Thymus (tissue), 11 donors: ENCODE results near the gene KRT74. TPM values are rescaled to one million over a fixed set of nuclear protein-coding genes. Genes with fewer than 3 reads are reported as not detected.
A peak's percentile ranks its signal among the peaks of the same experiment; 100 is the strongest.

ENCODE experiments used
- DNase-seq, 9 donors: peaks; one replicate each; pipeline ENCODE4 v3.0.0-alpha.2; 2013; ENCODE audit warnings: low spot score in 9 of 9, low read depth in 6 of 9, missing footprints in 1 of 9
- H3K27ac ChIP-seq, 2 donors: one replicate each; pipeline ENCODE4 v1.5.1; 2013; ENCODE audit warnings: control low read depth in 1 of 2, low read depth in 1 of 2, low read length in 1 of 2, mild to moderate bottlenecking in 1 of 2, moderate library complexity in 1 of 2
- H3K27me3 ChIP-seq, 2 donors: one replicate each; pipeline ENCODE4 v1.5.1; 2013; ENCODE audit warnings: low read length in 1 of 2; ENCODE audit not compliant: control insufficient read depth in 2 of 2, insufficient read depth in 1 of 2
- H3K36me3 ChIP-seq, 2 donors: one replicate each; pipeline ENCODE4 v1.5.1; 2013; ENCODE audit warnings: low read length in 1 of 2, mild to moderate bottlenecking in 1 of 2, moderate library complexity in 1 of 2; ENCODE audit not compliant: control insufficient read depth in 2 of 2, insufficient read depth in 2 of 2
- H3K4me1 ChIP-seq, 2 donors: one replicate each; pipeline ENCODE4 v1.5.1; 2013; ENCODE audit warnings: low read length in 2 of 2; ENCODE audit not compliant: control insufficient read depth in 2 of 2, insufficient read depth in 2 of 2
- H3K4me3 ChIP-seq, 2 donors: one replicate each; pipeline ENCODE4 v1.5.1; 2013; ENCODE audit warnings: low read length in 2 of 2, control low read depth in 1 of 2, mild to moderate bottlenecking in 1 of 2
- H3K9me3 ChIP-seq, 2 donors: one replicate each; pipeline ENCODE4 v1.5.1; 2013; ENCODE audit warnings: low read length in 1 of 2, mild to moderate bottlenecking in 1 of 2; ENCODE audit not compliant: control insufficient read depth in 2 of 2, insufficient read depth in 1 of 2
- WGBS: extraction: QIAGEN DNeasy Blood & Tissue Kit; methylation state at CpG from one replicate; pipeline ENCODE4 v1.1.7; 2013; 5-methylcytosine and 5-hydroxymethylcytosine counted together
- polyA plus RNA-seq: library from polyadenylated mRNA; stranded (reverse); fragments of 200-250 nt; gene quantifications from one replicate; pipeline ENCODE4 v1.2.3, GENCODE V29; 2013
- total RNA-seq: library from RNA; stranded (reverse); fragments of 120-200 nt; gene quantifications from one replicate; pipeline ENCODE4 v1.2.4, GENCODE V29; 2013
- donor health status: healthy.

The KRT74 gene
- total and polyA plus RNA-seq, 2 donors: 0.09 to 0.34 TPM

DNA sequence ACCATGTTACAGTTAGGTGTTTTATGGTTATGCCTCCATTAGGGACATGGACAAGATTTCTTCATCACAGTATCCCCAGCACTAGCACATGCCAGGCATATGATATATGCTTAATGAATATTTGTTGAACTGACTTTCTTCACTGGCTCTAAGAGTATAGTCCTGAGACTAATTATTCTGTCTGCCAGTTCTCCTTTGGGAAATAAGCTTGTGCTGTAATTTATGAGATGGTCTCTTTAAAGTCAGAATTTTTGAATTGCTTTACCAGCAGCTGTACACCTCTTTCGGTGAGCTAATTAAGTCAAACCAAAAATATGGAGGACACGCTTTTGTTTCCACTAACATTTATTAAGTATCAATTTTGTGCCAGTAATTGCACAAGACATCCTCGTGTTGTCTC is 32.5 kb upstream of the KRT74 start:
- Histone ChIP-seq H3K36me3 (no peaks in the 10 kb centered on the region), H3K9me3 (no peaks in the 10 kb centered on the region), H3K27me3 (peaks cover 6 to 17% of the 10 kb centered on the region in 2 donors), H3K4me3 (no peak overlapping the region), H3K4me1 (peaks cover 13 to 47% of the 10 kb centered on the region in 2 donors), H3K27ac (no peak overlapping the region)
- WGBS: 96% methylated on average over 3 of the region's 3 CpGs
- DNase-seq: no peak

DNA sequence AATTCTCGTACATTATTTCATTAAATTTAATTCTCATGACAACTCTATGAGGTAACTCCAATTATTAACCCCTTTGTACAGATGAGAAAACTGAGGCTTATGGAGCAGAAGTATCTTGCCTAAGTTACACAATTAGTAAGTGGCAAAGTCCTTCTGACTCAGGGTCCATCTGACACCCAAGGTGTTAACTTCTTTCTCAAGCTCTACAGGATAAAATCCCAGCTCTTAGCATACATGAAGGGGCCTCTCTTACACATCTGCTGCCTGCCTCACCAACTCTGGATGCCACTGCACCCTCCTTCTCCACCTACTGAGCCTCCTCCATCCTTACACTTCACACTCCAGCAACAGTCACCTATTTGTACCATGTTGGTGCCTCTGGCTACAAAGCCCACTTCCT is 31.9 kb upstream of the KRT74 start:
- Histone ChIP-seq H3K27me3 (peaks cover 10 to 23% of the 10 kb centered on the region in 2 donors), H3K4me1 (peaks cover 13 to 41% of the 10 kb centered on the region in 2 donors), H3K4me3 (no peak overlapping the region), H3K9me3 (no peaks in the 10 kb centered on the region), H3K27ac (no peak overlapping the region), H3K36me3 (no peaks in the 10 kb centered on the region)
- 93% methylated on average over 1 of the region's 1 CpG for WGBS
- DNase-seq: no peak

DNA sequence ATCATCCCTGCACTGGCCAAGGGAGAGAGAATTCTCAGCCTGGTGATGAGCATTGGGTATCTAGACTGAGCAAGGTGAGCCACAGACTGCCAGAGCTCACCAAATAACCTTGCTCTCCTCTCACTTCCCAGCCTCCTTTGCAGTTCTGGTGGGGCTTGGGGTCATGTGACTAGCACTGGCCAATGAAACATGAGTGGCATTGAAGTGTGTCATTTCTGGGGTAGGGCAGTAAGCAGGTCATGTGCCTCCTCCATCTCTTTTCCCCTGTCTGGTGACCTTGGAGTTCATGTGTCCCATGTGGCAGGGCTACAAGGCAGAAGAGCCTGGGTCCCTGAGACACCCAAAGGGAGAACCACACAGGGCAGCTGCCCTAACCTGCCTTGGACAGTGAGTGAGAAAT is 31.2 kb upstream of the KRT74 start:
- H3K9me3 ChIP-seq: no peaks in the 10 kb centered on the region
- peaks cover 13 to 34% of the 10 kb centered on the region in 2 donors for H3K4me1 ChIP-seq
- H3K36me3 ChIP-seq: no peaks in the 10 kb centered on the region
- DNase-seq: no peak
- H3K27me3 ChIP-seq: peaks cover 14 to 29% of the 10 kb centered on the region in 2 donors
- no peak overlapping the region for H3K4me3 ChIP-seq
- H3K27ac ChIP-seq: peak overlapping the region in 1 of 2 donors; percentile 36

DNA sequence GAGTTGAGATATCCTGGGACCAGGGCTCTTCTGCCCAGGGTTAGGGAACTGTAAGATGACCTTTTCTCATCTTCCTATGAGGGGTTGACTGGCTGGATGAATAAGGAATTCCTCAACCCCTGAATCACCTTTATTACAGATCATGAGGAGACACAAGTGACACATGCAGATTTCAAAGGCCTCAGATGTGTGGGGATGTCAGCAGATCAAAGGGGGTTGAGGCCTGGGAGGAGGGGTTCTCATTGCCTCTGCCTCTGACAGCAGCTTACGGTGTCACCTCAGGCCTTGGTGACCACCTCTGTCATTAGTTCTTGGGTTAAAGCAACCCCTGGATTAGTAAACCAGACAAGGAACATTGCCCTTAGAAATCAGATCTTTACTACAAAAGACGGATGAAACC is 29.7 kb upstream of the KRT74 start:
- 56% methylated on average over 2 of the region's 2 CpGs for WGBS

DNA sequence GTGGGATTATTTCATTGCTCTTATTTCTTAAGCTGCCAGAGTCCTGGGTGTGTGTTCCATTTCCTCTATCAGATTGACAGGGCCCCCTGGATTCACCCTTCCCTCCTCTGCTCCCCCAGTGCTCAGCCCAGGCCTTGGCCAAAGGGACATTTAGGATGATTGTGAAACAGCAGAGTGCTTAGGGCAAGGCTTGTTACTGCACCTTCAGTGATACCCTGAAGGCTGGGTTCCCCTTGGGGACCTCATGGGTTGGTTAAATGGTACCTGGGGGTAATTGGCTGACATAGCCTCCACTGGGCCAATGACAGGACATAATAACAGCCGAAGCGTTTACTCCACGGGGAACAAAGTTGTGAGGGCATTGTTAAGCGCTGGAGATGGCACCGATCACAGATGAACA is 28.9 kb upstream of the KRT74 start:
- no peaks in the 10 kb centered on the region for H3K9me3 ChIP-seq
- no peak for DNase-seq
- no peaks in the 10 kb centered on the region for H3K36me3 ChIP-seq
- peaks cover 15 to 47% of the 10 kb centered on the region in 2 donors for H3K27me3 ChIP-seq
- WGBS: 98% methylated on average over 5 of the region's 5 CpGs
- H3K4me1 ChIP-seq: peaks cover 0 to 15% of the 10 kb centered on the region in 2 donors
- no peak overlapping the region for H3K4me3 ChIP-seq
- no peak overlapping the region for H3K27ac ChIP-seq

More for the DNA sequence above, 29.7 kb upstream of the KRT74 start:
- peak in 2 of 9 donors; percentile 51 to 53 for DNase-seq
- no peaks in the 10 kb centered on the region for H3K9me3 ChIP-seq
- H3K27me3 ChIP-seq: peaks cover 15 to 41% of the 10 kb centered on the region in 2 donors
- H3K36me3 ChIP-seq: no peaks in the 10 kb centered on the region
- no peak overlapping the region for H3K4me3 ChIP-seq
- peaks cover 7 to 23% of the 10 kb centered on the region in 2 donors for H3K4me1 ChIP-seq
- H3K27ac ChIP-seq: no peak overlapping the region

DNA sequence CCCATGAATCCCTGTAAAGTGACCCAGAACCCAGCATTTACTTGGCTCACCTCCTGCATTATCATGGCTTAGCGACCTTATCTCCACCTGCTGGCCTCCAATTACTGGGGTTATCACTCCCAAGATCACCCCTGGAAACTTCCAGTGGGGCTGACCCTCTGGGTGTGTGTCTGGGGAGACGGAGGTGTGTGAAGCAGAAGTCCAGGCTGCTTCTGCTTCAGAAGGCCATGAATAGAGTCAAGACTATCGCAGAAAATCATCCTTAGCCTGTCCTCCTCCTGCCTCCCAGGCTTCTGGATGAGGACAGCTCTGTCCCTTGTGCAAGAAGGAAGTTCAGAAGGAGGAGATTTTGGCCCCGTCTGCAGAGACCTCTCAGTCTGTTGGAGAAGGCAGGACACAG is 28.0 kb upstream of the KRT74 start:
- peaks cover 0 to 8% of the 10 kb centered on the region in 2 donors for H3K4me1 ChIP-seq
- H3K27ac ChIP-seq: no peak overlapping the region
- no peaks in the 10 kb centered on the region for H3K36me3 ChIP-seq
- no peak for DNase-seq
- H3K27me3 ChIP-seq: peaks cover 15 to 48% of the 10 kb centered on the region in 2 donors
- 77% methylated on average over 4 of the region's 4 CpGs for WGBS
- H3K4me3 ChIP-seq: no peak overlapping the region
- no peaks in the 10 kb centered on the region for H3K9me3 ChIP-seq

DNA sequence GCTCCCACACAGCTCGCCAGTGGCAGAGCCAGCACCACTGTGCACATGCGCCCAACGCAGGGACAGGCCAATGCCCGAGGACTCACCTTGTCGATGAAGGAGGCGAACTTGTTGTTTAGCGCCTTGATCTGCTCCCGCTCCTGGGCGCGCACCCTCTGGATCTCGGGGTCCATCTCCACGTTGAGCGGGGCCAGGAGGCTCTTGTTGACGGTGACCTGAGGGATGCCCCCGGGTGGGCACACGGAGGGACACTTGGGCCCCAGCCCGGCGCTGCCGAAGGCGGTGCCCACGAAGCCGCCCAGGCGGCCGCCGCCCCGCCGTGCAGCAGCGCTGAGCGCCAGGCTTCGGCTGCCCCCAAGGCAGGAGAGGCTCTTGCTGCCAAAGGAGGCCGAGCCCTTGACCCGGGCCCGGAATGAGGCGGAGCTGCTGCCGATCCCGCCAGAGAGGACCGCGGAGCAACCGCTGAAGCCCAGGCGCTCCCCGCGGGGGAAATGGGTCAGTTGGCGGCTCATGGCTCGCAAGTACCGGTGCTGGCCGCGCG is 27.4 kb upstream of the KRT74 start, which contains the start of gene KRT72:
Gene KRT72, minus strand, starts transcription at position 523 of the 541 bp plus-strand sequence. Its CDS starts 11 bp downstream, at position 512.
- H3K4me1 ChIP-seq: peaks cover 0 to 8% of the 10 kb centered on the region in 2 donors
- no peak within 1 kb of the TSS for H3K4me3 ChIP-seq
- no peaks in the 10 kb centered on the region for H3K36me3 ChIP-seq
- 40% methylated on average over 48 of the region's 48 CpGs for WGBS
- DNase-seq: no peak
- no peaks in the 10 kb centered on the region for H3K9me3 ChIP-seq
- H3K27ac ChIP-seq: no peak within 1 kb of the TSS
- peaks cover 15 to 51% of the 10 kb centered on the region in 2 donors for H3K27me3 ChIP-seq

DNA sequence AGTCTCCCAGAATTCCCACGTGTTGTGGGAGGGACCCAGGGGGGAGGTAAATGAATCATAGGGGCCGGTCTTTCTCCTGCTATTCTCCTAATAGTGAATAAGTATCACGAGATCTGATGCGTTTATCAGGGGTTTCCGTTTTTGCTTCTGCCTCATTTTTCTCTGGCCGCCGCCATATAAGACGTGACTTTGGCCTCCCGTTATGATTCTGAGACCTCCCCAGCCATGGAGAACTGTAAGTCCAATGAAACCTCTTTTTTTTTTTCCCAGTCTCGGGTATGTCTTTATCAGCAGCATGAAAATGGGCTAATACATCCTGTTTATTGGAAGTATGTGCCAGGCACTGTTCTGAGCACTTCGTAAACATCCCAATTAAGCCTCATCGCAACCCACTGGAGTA is 26.8 kb upstream of the KRT74 start:
- no peaks in the 10 kb centered on the region for H3K9me3 ChIP-seq
- WGBS: 93% methylated on average over 12 of the region's 12 CpGs
- H3K4me3 ChIP-seq: no peak overlapping the region
- peaks cover 0 to 6% of the 10 kb centered on the region in 2 donors for H3K4me1 ChIP-seq
- H3K27ac ChIP-seq: no peak overlapping the region
- peaks cover 15 to 51% of the 10 kb centered on the region in 2 donors for H3K27me3 ChIP-seq
- no peak for DNase-seq
- no peaks in the 10 kb centered on the region for H3K36me3 ChIP-seq

DNA sequence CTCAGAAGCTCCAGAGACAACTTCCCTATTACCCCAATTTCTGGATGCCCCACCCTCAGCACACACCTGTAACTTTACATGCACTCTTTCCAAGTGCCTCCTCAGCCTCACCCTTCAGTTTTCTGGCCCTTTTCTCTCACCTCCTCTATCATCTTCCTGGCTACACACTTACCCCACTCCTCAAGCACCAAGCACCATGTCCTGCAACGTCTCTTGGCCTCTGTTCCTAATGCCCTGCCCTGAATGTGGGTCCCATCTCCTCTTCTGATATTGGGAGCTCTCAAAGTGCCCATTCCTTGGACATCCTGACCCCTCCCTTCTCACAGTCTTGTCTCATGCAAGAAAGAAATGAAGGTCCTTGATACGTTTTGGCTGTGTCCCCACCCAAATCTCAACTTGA is 26.4 kb upstream of the KRT74 start:
- no peaks in the 10 kb centered on the region for H3K36me3 ChIP-seq
- H3K27ac ChIP-seq: no peak overlapping the region
- no peak for DNase-seq
- no peaks in the 10 kb centered on the region for H3K9me3 ChIP-seq
- 79% methylated on average over 2 of the region's 2 CpGs for WGBS
- peaks cover 0 to 5% of the 10 kb centered on the region in 2 donors for H3K4me1 ChIP-seq
- H3K27me3 ChIP-seq: peaks cover 15 to 51% of the 10 kb centered on the region in 2 donors
- no peak overlapping the region for H3K4me3 ChIP-seq
